HG03060 (cell line): ENCODE data around the gene PRKCA.
"Not testable (repeated sequence)": the region's sequence is repeated elsewhere in the genome, so short reads cannot be mapped to it uniquely, and the experiment has no call there.

ENCODE experiments used
- ATAC-seq: cut with Tn5 transposase; IDR thresholded peaks from one replicate; pipeline ENCODE4 v1.9.1; 2021; ENCODE audit warnings: low read depth, moderate number of reproducible peaks; ENCODE audit not compliant: unreplicated experiment

The PRKCA gene

DNA sequence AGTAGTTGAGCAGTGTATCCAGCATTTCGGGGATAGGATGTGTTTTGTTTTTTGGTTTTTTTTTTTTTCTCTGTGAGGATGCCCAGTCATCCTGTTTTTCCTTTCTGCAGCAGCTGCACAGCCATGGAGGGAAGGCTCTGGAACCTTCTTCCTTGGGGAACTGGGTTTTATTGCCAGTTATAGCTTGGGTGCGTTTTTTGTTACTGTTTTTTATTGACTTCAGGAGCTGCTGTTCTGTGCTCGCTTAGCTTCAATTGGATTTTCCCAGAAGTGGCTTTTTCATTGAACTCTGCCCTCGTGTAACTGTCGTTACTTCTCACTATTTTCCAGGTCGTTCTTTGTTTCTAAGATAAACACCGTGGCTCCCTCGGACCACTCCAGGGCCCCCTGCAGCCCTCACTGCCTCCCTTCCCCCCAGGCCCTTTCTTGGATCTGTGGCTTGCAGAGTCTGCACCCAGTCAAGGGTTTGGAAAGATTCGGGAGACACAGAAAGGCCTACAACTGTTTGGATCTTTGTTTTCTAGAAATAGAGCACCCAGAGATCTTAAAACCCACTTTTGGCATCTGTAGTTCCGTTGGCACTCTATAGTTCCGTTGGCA is 412.8 kb downstream of the PRKCA start:
- no peak for ATAC-seq

DNA sequence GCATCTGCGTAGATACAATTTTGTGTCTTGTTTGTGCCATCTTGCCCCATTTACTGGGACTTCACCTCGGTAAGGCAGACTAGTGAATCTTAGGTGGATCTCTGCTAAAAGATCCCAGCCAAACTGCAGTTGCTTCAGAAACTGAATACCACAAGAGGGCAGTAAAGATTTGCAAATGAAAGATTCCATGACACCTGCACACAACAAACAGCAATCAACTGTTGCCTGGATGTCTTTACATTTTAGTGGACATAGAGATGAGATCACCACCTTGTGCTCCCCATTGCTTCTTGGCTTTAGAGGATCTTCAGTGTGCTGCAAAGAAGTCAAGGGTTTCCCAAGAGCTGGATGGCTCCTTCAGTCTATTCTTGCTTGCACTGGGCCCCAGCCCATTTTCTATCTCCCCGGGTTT is 413.3 kb downstream of the PRKCA start:
- ATAC-seq = no peak

DNA sequence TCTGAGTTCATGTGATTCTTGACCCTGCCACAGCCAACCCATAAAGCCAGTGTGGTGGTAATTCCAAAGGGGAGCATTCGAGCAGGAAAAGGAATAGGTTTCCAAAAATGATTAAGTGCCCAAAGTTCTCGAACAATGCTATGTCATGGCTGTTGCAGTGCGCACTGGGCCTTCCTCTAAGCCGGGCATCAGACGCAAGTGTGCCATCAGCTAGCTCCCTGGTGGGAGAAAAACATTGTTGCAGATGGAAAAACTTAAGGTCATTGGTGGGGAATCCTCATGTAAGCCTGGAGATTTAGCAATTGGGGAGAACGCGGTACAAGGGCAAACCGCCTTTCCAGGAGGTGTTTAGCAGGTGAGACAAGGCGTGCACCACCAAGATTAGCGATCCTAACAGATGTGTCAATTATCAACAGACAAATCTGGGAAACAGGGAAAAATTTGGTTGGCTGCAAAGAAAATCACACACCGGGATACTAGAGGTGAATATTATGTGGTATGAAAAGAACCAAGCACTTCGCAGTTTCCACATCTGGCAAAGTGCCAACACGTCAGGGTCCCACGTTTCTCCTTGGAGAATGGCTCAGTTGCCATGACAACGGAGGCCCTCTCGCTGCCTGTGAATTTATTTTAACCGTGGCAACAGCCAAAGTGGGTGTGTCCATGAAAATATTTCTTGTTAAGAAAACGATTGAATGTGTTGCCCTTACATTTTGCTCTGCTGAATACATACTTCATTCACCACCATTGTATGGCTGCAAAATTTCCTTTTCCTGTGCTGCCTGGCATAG is 414.0 kb downstream of the PRKCA start:
- no peak for ATAC-seq

DNA sequence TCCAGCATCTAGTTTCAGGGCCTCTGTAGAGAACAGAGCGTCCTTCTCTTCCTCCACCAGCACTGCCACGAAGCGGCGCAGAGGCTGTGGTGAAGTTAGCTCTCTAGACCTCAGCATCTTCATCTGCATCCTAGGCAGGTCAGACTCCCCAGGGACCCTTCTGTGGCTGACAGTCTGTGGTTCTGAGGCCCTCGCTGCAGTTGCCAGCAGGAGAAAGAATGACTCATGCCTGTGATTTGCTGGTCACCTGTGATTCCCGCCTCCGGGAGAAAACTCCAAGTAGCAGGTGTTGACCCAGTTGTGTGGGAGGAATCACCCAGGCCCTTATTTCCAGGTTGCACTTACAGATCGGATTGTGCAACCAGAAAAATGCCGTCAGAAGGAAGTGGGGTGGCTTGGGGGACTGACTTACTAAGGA is 415.2 kb downstream of the PRKCA start:
- peak; percentile 60 for ATAC-seq

DNA sequence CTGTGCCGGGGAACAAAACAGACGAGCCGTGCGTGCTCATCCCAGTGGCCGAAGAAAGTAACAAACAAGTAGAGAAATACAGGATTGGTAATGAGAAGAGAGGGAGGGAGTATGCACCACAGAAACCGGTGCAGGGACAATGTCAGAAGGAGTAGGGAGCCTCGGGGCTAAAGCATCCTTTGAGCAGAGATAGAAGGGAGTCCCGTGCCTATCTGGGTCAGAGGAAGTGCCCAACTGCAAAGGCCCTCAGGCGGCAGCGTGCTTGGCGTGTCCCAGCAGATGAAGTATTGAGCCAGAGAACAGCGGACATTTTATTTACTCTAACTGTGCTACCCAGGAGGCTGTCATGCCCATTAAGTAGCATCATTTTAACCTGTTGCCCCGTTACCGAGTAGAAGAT is 417.6 kb downstream of the PRKCA start:
- no peak for ATAC-seq

DNA sequence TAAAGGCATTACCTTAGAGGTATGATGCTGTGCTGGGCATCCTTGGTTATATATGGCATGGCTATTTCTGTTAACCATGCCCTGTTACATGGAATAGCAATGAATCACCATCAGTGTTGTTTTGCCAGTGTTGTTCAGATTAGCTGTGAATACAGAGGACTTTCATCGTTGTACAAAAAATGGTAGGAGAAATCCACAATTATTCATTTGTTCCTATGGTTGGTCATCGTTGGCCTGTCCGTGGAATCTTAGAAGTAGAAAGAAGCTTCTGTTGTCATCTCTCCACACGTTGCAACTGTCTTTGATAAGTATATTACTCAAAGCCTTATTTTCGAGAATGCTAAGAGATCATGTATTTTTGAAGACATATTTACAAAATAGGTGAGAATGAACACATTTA is 418.2 kb downstream of the PRKCA start:
- no peak for ATAC-seq

DNA sequence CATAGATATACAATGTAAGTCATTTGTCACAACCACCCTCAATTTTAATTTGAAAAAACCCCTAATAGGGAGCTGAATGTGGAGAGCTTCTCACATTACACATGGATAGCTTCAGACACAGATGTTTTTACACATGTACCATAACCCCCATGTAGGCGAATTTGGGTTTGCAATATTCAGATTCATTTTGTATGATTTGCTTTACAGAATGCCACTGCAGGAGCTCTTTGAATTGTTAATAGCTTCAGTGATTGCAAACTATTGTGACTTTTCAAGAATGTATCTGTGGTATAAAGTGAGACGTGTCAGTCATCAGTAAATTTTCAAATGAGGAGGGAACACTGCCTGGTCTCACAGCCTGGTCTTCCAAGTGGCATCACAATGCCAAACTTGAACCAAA is 419.9 kb downstream of the PRKCA start:
- ATAC-seq = no peak

DNA sequence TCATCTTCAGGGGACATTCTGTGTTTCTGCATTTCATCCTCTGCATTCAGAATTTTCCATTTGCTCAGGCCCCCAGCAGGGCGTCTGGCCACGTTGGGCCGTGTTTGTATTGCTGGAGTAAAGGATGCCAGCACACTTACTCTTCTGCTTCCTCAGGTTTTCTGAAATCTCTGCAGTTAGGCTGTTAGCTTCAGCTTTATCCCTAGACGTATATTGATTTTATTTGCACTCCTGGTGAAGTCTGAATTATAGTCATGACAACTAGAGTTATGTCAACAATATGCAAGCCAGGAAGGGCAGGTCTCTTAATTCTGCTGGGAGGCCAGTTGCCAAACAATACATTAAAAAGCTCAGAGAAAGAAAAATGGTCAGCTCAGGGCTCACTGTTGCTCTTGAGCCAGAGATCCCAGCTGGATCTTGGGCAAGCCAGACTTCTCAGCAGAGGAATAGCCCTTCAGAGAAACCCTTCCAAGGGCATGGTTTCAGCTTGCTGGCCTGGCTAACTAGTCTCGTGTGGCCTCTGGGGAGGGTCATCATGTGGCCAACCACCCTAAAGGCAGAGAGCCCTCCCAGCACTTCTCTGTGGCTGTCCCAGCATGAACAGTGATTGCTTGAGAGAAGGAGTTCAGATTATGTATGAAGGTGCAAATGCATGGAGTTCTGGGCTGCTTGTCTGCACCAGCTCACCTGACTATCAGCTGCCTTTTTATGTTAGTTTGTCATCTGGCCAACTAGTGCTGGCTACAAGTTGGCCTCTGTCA is 422.3 kb downstream of the PRKCA start:
- ATAC-seq = no peak

DNA sequence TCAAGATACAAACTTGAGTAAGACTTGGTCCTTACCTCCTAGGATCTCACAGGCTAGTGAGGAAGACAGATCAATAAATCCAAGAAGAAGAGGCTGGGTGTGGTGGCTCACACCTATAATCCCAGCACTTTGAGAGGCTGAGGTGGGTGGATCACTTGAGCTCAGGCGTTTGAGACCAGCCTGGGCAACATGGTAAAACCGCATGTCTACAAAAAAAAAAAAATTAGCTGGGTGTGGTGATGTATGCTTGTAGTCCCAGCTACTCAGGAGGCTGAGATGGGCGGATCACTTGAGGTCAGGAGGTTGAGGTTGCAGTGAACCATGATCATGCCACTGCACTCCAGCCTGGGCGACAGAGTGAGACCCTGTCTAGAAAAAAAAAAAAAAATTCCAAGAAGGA is 423.0 kb downstream of the PRKCA start:
- not testable (repeated sequence) for ATAC-seq

DNA sequence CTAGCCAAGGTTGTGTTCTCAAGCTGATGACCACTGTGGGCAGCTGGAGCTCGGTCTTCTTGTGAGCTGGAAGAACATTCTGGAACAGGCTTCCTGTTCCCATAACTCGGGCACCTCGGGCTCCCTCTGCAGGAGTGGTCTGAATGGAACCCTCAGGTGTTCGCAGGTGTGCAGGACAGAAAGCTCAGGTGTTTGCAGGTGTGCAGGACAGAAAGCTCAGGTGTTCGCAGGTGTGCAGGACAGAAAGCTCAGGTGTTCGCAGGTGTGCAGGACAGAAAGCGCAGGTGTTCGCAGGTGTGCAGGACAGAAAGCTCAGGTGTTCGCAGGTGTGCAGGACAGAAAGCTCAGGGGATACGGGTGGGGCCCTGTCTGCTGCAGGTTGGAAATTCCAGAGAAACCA is 423.5 kb downstream of the PRKCA start:
- ATAC-seq = no peak

DNA sequence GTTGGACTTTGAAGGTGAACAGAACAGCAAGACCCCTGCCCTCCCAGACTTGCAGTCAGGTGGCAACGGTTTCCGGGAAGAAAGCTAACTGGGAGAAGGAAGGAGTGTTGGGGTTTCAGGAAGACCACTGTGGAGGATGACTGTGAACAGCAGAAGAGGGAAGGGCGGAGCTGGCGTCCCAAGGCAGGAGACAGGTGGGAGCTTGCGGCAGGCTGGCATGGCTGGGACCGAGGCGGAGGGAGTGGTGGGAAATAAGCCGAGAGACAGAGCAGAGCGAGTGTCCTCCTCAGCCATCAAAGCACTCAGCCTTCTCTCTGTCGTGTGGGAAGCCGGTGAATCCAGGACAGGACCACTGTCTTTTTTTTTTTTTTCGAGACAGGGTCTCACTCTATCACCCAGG is 424.0 kb downstream of the PRKCA start:
- ATAC-seq = no peak

DNA sequence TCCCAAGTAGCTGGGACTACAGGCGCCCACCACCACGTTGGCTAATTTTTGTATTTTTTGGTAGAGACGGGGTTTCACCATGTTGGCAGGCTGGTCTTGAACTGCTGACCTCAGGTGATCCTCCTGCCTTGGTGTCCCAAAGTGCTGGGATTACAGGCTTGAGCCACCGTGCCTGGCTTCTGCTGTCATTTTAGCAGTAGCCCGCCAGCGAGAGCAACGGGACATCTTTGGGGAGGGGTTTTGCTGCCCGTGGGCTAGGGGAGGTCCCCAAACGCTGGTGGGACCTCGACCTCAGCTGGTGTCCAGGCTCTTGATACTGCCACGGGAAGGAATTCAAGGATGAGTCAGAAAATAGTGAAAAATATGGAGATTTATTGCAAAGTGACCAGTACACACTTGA is 424.4 kb downstream of the PRKCA start:
- no peak for ATAC-seq

DNA sequence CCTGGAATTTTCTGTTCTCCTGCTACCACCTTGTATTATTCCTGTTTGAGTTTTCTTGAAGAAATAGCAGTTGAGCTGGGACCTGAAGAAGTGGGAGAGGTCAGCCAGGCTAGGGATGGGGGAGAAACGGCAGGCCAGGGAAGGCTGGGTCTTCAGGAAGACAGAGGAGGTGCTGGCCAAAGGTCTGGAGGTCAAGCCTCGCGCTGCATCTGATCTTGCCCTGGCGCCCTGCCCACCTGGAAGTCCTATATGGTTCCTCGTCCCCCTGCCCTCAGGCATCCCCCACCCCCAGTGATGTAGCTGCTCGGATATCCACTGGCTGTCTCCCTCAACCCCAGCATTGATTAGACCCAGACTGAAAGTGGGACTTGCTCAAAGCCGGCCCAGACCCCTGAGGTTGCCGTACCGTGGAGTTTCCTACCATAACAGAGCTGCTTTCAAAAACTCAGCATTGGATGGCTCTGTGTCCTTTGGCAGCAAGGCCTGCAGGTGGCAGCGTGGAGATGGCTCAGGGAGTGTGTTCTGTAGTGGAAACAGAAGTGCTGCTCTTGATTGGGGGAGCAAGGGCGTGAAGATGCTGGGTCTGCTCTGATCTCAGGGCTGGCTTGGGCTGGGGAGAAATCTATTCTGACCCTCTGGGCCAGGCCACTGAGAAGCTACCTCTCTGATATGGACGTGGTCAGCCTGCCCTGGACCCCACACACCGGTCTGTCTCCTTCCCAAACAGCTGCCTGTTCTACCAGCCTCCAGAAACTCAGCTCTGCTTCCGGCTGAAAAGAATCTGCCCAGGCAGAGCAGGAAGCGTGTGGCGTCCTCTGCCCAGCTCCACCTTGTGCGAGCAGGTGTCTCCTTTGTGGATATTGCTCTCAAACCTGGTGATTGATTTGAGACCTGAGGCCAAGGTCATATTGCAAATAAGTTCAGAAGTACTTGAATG is 425.5 kb downstream of the PRKCA start:
- ATAC-seq = no peak

DNA sequence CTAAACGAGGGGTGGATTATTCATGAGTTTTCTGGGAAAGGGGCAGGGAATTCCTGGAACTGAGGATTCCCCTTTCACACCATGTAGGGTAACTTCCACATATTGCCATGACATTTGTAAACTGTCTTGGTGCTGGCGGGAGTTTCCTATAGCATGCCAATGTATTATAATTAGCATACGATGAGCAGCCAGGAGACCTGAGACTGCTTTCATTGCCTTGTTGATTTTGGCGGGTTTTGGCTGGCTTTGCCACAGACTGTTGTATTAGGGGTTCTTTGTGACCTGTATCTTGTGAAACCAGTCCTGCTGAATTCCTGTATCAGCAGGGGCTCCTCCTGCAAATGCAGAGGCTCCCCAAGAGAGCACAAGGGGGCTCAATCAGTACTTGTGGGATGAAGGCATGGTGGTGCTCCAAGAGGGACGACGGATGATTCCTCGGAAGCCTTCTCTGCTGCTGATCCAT is 428.1 kb downstream of the PRKCA start:
- ATAC-seq = no peak

DNA sequence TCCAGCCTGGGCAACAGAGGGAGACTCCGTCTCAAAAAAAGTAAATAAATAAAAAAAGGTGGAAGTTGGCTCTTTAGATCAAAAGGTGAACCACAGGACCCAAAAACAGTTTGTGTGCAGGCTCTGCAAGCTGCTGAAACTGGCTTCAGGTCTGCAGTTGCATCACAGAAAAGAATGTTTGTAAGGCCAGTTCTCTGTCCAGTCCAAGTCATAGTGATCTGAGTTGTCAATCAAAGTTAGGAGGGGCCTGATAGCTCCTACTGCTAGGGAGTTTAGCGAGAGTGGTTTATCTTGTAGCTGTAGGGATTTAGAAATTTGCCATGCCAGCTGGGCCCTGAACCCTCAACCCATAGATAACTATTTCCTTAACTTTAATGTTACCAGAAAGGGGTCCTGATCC is 431.3 kb downstream of the PRKCA start:
- no peak for ATAC-seq

DNA sequence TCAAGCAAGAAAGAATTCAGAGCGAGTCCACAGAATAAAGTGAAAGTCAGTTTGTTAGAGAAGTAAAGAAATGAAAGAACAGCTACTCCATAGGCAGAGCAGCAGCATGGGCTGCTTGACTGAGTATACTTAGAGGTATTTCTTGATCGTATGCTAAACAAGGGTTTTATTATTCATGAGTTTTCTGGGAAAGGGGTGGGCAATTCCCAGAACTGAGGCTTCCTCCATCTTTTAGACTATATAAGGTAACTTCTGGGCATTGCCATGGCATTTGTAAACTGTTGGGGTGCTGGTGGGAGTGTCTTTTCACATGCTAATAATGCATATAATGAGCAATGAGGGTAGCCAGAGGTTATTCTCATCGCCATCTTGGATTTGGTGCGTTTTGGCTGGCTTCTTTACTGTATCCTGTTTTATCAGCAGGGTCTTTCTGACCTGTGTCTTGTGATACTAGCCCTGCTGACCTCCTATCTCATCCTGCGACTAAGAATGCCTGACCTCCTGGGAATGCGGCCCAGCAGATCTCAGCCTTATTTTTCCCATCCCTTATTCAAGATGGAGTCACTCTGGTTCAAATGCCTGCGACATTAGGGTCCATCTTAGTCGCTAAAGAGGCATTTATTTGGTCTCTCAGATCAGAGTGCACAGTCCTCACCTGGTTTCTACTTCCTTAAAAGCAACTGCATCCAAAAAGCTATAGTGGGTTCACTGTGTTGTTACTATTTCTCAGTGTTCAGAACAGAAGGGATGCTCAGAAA is 432.0 kb downstream of the PRKCA start:
- ATAC-seq = no peak

DNA sequence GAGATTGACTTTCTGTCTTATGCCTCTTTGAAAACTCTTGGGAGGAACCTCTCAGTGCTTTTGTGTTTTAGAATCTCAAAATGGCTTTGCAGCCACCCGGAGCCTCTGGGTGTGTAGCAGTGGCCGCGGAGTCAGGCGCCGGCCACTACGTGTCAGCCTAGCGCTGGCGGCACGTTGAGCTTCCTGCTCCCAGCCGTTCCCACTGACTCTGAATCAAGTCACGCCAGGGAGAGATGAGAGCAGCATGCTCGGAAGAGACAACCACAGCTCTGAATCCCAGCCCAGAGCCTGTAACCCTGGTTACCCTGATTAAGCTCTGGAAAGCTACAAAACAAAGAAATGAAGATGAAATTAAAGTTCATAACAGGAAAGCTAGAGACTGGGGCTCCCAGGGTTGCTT is 435.1 kb downstream of the PRKCA start:
- no peak for ATAC-seq

DNA sequence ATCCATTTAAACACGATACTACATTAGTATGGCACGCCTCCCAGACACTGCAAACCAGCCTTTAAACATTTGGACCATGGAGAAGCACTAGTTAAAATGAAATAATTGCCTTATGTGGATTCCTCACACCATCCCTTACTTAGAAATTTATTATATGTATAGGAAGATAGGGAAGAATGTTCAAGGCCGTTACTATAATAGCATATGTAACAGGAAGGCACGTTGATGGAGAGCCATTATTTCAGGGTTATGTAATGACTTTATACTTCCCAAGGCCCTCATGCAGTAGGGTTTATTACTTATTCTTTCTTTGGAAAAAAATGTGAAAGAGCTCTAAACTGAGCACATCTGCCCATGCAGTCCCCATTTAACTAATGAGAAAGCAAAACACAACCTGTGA is 435.9 kb downstream of the PRKCA start:
- ATAC-seq = no peak

DNA sequence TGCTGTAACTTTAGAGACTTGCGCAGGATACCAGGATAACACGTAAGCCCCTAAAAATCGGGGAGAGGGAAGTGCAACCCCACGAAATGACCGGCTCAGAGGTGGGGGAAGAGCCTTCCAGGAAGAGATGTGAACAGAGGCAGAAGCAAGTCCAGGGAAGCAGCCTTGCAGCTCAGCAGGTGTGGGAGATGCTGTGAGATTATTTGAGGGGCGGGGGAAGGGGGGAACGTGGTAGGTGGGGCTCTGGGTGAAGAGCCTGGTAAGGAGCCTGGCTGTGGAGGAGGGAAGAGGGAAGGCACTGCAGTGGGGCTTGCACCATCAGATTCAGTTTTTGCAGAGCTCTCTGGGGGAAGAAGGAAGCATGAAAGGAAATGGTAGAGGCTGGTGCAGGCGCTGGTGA is 437.1 kb downstream of the PRKCA start:
- no peak for ATAC-seq

DNA sequence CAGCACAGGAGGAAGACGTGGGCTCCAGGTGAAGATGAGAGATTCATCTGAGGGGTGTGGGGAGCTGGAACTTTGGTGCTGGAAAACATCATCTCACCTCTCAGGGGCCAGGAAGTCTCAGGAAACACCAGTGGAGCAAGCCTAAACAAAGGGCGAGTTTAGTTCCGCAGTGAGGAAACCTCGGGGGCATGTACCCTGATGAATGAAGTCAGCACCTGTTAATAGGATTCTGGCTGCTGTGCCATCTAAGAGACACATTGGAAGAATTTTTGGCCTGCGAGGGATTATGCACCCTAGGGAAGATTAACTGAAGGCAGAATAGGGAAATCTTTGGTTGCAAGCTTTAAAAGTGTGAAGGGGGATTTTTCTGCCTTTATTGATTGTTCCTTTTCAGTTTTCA is 437.8 kb downstream of the PRKCA start:
- ATAC-seq = no peak
